GM21447 (cell line): ENCODE results near the gene VPS8.

Experiments used
- ATAC-seq: cut with Tn5 transposase; IDR thresholded peaks from one replicate; pipeline ENCODE4 v1.9.1; 2021; ENCODE audit not compliant: unreplicated experiment

The VPS8 gene

DNA sequence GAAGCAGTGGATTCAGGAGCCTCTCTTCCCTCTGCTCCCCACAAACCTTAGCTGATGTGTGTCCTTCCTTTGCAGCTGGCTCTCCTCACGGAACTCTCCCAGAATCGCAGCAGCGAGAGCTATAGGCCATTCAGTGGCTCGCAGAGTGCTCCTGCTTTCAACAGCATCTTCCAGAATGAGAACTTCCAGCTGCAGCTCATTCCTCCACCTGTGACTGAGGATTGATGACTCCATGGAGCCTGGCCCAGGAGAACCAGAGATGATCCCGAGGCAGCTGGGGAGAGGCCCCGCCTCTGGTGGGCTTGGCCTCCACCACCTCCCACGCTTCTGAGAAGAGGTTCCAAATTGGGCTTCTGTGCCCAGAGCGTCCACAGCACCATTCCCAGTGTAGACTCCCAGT is 239.8 kb downstream of the VPS8 start:
- no peak for ATAC-seq

DNA sequence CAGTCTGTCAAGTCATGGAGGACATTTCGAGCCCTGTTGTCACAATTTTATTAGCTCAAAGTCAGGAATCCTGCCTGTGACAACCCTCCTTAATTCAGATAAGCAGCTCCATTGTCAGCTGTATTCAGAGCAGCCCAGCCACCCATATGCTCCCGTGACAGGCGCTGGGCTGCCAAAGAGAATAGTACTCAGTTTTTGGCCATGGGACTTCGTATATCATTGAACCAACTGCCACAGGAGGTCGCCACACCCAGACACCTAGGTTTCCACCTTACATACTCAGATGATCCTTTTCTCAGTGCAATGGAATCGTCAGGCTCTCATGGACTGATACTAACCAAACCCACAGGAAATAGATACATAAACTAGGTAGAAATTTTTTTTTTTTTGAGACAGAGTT is 240.7 kb downstream of the VPS8 start:
- no peak for ATAC-seq

DNA sequence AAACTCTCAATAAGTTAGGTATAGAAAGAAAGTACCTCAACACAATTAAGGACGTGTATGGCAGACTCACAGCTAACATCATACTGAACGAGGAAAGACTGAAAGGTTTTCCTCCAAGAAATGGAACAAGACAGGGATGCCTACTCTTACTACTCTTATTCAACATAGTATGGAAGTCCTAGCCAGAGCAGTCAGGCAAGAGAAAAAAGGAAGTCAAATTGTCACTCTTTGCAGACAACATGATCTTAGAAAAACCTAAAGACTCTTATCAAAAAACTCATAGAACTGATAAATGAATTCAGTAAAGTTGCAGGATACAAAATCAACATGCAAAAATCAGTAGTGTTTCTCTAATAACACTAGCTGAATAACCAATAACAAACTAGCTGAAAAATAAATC is 244.9 kb downstream of the VPS8 start:
- ATAC-seq, result no peak

DNA sequence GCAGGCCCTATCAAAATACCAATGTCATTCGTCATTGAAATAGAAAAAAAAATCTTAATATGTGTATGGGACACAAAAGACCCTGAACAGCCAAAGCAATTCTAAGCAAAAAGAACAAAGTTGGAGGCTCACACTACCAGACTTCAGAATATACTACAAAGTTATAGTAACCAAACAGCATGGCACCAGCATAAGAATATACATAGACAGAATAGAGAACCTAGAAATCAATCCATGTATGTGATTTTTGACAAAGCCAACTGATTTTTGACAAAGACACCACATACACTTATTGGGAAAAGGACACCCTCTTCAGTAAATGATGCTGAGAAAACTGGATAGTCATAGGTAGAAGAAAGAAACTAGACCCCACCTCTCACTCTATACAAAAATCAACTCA is 245.9 kb downstream of the VPS8 start:
- no peak for ATAC-seq

DNA sequence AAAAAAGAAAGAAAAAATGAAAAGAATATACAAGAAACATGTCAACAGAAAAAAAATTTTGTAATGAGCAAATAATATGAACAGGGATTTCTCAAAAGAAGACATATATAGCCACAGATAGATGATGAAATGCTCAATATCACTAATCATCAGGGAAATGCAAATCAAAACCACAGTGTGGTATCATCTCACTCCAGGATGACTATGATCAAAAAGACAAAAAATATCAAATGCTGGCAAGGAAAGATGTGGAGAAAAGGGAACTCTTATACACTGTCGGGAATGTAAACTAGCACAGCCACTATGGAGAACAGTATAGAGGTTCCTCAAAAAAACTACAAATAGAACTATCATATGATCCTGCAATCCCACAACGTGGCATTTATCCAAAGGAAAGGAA is 246.8 kb downstream of the VPS8 start:
- ATAC-seq, result no peak

DNA sequence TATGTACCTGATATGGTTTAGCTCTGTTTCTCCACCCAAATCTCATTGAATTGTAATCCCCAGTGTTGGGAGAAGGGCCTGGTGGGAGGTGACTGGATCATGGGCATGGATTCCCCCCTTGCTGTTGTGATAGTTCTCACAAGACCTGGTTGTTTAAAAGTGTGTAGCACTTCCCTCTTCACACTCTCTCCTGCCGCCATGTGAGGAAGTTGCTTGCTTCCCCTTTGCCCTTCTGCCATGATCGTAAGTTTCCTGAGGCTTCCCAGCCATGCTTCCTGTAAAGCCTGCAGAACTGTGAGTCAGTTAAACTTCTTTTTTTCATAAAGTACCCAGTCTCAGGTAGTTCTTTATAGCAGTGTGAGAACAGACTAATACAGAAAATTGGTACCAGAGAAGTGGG is 247.8 kb downstream of the VPS8 start:
- no peak for ATAC-seq

DNA sequence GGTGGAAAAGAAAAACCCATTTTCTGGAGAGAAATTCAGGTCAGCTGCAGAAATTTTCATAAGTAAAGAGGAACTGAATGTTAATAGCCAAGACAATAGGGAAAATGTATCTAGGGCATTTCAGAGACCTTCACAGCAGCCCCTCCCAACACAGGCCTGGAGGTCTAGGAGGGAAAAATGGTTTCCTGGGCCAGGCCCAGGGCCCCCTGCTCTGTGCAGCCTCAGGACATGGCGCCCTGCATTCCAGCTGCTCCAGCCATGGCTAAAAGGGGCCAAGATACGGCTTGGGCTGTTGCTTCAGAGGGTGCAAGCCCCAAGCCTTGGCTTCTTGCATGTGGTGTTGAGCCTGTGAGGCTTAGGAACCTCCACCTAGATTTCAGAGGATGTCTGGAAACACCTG is 248.7 kb downstream of the VPS8 start:
- no peak for ATAC-seq

DNA sequence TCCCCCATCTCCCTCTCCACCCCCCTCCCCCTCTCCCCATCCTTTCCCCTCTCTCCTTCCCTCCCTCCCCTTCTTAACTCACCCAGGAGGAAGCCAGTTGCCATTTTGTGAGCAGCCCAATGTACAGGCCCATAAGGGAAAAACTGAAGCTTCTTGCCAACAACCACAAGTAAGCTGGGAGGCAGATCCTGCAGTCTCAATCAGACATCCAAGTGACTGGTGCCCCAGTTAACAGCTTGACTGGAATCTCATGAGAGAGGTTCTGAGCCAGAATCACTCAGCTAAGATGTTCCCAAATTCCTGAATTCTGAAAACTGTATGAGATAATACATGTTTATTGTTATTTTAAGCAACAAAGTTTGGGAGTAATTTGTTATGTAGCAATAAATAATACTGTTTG is 250.2 kb downstream of the VPS8 start:
- ATAC-seq, result no peak

DNA sequence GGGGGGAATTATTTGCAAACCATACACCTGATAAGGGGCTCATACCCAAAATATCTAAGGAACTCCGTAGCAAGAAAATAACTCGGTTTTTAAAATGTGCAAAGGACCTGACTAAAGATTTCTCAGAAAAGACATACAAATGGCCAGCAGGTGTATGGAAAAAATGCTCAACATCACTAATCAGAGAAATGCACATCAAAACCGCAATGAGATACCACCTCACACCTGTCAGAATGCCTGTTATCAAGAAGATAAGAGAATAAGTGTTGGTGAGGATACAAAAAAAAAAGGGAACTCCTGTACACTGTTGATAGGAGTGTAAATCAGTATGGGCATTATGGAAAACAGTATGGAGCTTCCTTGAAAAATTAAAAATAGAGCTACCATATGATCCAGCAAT is 251.5 kb downstream of the VPS8 start:
- no peak for ATAC-seq

DNA sequence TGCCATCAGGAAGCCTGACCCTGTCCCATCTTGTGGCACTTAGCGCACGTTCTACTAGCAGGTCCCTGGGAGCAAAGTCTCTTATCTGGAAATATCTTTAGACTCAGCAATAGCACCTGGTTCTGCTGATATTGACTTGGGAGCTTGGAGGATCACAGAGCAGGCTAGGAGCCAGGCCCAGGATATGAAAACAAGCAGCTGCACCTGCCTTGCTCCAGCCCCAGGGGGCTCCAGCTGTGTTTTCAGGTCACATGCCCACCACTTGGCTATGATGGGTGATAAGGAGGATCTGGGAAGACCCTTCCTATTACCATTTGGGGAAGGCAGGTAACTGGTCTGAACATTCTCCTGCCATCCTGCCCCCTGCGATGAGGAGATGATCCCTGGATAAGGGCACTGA is 253.1 kb downstream of the VPS8 start:
- ATAC-seq, result no peak

DNA sequence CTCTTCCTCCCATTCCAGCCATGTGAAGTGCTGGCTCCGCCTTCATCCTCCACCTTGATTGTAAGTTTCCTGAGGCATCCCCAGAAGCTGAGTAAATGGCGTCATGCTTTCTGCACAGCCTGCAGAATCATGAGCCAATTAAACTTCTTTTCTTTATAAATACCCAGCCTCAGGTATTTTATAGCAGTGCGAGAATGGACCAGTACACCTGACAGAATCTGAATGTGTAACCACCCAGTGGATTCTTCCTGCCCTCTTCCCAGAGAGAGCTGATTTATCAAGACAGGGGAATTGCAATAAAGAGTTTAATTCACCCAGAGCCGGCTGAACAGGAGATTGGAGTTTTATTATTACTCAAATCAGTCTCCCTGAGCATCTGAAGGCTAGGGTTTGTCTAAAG is 254.3 kb downstream of the VPS8 start:
- ATAC-seq, result no peak

DNA sequence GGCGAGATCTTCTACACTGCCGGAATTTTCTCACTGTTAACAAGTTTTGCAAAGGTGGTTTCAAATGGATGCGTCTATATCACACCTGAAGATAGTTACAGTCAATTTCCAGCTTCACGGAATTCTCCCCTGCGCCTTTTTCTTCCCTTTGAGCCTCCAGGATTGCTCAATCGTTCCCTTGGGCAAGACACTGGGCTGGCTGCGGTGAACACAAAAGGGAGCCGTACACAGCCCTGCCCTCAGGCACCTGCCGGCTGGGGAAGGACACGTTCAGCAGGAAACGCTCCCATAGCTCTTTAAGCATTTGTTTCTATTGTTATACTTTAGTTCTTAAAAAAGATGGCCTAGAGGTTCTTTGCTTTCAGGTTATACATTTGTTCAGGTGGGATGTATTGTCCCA is 255.2 kb downstream of the VPS8 start:
- no peak for ATAC-seq

DNA sequence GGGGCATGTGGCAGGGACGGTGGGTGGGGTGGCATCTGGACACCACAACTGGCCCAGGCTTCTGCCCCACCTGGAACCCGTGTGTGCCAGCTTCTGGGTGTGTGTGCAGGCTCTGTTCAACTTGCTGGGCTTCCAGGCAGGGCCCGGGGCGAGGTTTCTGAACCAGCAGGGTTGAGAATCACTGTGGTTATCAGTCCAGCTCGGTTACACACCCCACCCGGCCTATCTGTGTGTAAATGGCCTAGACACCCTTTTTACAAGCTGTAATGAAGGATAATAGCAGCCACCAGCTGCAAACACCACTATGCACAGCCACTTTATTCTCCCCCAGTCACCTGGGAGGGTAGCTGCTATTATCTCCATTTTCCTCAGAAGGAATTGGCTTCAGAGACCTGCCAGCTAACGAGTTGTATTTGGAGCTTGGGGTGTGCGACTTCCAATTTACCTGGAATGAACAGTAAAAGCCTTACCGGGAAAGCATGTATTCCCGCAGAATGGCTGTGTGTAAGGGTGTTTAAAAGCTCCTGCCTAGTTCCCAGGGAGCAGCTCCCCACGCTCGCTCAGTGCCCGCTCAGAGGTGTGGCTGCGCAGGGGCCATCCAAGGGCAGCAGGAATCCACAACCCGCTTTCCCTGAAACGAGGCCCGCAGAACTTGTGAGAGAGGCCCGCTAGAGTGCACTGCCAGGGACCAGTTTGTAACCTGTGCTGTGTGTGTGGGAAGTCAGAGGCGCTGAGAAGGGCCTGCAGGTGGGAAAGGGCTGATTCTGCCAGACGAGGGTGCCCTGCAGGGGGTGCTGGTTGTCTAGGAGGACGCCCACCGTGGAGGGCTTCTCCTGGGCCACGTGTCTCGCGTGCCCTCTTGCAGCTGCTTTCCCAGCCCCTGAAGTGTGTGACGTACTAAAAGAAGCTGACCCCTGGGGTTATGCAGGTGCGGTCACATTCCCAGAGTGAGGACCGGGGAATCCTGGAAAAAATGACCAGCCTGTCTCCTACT is 257.4 kb downstream of the VPS8 start:
- no peak for ATAC-seq

DNA sequence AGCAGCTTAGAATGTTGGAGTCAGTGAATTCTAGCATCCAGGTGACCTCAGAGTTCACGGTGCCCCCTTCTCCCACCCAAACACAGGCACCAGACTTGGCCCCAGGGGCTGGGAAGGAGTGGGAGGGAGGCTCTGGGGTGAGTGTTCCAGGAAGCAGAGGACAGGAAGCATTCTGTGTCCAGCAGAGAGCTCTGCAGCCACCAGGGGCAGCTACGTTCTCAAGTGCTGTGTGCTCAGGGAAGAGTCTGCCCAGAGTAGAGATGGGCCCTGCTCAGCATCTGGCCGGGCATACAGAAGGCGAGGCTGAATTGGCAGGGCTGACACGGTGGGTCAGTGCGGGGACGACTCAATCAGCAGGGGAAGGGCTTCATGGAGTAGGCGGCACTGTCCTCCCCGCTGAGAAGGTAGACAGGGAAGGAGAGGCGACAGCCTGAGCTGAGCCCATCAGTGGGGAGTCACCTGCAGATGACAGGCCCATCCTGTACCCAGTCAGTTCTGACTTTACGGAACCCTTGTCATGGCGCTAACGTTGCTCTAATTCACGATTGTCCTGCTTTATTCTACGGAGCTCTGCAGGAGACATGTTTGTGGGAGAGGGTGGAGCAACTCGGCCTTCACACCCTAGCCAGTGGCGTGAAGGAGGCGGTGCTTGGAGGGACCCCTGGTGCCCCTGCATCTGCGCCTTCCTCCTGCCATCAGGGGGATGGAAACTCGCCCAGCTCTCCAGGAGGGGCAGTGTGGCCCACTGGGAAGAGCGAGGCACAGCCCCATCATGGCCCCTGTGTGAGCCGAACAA is 258.7 kb downstream of the VPS8 start:
- no peak for ATAC-seq

DNA sequence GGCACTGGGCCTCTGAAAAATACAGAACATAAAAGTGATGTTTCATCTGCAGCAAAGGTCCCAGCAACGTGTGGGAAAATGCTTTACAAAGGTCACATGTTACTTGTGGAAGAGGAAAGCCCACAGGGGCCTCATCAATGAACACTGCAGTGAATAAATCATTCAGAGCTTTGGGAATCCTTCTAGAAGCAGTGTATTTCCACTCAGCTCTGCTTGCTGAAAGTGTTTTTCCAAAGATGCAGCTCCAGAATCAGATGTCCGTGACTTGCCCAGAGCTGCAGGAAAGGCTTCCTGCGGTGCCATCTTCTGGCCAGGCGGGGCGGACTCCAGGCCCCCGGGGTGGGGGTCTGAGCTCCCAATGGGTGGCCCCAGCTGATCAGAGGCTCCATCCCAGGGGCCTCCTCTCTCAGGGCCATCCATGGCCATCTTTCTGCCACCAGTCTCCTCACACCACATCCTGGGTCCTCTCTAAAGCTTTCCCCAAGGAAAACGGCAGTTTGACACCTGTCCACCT is 259.4 kb downstream of the VPS8 start:
- no peak for ATAC-seq

DNA sequence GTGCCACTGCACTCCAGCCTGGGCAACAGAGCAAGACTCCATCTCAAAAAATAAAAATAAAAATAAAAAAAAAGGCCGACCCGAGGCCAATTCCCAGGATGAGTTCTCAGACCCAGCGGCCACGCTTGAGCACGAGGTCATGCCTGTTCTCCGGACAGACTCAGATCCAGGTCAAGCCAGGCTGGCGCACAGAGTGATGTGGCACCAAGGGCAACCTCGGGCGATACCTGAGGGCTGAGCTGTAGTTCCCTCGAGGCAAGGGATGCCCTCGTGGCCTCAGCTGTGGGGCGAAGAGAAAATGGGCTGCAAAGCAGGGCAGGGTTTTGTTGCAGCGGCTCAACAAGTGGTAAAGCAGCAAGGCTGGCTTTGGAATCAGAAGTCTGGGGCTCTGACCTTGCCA is 263.6 kb downstream of the VPS8 start:
- no peak for ATAC-seq

DNA sequence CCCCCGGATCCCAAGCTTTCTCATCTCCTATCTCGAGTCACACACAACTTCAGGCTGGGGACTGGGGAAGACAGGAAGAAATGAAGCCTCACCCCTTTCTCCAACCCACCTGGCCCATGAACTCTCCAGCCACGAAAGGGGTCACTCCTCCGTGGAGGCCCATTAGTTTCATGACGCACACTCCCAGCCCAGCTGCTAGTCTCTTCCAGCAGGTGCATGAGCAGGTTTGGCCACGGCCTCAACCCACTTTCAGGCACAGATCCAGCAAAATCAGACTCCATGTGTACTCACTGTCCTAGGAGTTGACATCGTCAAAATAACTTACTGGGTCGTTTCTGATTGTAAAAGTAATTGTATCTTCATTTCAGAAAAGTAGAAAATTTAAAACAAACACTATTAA is 264.3 kb downstream of the VPS8 start:
- ATAC-seq, result no peak

DNA sequence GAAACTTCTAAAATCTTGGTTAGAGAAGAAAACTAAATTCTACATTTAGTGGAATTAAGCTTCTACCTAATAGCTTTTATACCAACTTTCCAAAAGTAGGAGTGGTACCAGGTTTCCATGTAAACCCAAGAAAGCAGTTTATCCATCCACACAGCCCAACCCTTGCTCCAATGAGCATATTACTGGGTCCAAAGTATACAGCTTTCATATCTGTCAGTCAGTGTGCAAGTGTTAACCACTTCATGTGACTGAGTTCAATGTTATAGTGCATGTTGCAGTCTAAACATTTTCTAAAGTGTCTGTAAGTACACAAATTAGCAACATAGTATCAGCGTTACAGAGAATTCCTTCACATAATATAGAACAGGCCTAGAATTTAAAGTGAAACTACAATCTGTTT is 267.7 kb downstream of the VPS8 start:
- ATAC-seq, result no peak

DNA sequence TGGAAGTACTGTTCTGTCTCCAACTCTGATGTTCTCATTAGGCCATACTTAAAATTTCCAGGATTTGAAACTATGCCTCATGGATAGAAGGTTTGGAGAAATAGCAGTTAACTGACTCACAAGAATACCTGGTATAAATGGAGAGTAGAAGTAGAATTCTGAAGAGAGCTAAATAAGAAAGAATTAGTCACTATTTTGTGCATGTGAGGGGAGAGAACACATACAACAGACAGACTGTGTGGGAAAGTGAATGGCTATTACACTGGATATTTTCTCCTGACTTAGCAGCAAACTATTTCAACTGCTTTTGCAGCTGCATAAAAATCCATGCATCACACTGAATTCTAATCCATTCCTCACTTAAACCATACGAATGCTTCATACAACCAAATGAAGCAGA is 269.6 kb downstream of the VPS8 start:
- no peak for ATAC-seq

DNA sequence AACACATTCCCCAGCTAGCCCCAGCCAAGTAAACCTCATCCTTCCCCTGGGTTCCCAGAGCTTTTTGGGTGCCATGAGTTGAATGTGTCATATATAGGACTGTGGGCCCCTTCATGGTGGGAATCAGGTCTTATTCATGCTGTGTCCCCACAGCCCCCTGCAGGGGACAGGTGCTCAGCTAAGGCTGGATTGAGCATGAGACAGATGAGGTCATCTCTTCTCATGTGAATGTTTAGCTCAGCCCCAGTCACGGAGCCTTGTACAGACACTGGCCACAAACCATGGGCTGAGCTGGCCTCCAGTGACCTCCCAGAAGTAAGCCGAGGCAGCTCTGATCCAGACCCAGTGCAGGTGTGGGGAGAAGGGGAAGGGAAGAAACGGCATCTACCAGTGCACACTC is 270.2 kb downstream of the VPS8 start:
- ATAC-seq, result no peak

DNA sequence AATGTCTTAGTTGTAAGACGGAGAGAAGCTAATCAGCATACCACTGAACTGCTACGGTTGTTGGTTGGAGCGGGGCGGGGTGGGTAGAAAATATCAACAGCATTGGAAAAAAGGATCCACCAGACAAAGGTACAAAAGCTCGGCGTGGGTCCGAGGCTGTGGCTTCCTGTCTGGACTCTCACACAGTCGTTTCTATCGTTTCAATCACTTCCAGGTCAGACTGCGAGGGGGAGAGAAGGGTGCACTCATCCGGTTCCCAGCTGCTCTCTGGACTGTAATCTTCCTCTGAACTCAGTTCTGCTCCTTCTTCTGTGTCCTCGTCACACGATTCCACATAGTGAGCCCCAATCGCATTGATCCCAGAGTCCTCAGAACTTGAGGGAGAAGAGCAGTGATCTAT is 270.9 kb downstream of the VPS8 start:
- no peak for ATAC-seq

DNA sequence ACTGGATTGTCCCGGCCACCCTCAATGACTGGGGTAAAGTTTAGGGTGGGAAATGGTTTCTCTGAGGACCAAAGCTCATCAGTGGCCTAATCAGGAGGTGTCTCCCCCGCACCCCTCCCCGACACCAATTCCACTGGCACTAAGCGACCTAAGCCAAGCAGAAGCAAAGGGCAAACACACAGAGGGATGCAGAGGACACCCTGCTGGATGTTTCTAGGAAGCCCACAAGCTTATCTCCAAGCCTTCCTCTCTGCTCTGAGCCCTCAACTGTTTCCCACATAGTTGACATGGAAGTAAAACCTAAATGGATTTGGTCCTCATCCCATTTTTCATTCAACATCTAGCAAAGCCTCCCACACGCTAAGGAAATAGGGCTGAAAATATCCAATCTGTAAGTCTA is 272.4 kb downstream of the VPS8 start:
- ATAC-seq, result no peak
